ENCODE measurements around the gene NBPF6.
"Not testable (repeated sequence)": the region's sequence is repeated elsewhere in the genome, so short reads cannot be mapped to it uniquely, and the experiment has no call there.

The NBPF6 gene

GRCh38 chr1:108470750-108471149 is 20.6 kb downstream of the NBPF6 start:
- H3K4me3 ChIP-seq, result not testable (repeated sequence)

DNA sequence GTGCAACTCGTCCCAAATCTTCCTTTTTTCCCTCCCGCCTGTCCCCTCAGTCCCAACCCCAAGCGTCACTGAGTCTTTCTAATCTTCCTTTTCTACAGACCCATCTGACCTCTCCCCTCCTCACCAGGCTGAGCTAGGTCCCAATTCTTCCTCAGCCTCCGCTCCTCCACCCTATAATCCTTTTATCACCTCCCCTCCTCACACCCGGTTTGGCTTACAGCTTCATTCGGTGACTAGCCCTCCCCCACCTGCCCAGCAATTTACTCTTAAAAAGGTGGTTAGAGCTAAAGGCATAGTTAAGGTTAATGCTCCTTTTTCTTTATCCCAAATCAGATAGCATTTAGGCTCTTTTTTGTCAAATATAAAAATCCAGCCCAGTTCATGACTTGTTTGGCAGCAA is 24.4 kb downstream of the NBPF6 start:
- not testable (repeated sequence) for H3K9me3 ChIP-seq (ENCODE audit: low read depth, low read length); H3K4me3 ChIP-seq; H3K9ac ChIP-seq (ENCODE audit: insufficient read length); H3K36me3 ChIP-seq (ENCODE audit: insufficient read depth, low read length); DNase-seq (ENCODE audit: low read depth, low spot score); H3K27ac ChIP-seq

More at GRCh38 chr1:108470750-108471149, 20.6 kb downstream of the NBPF6 start:
- not testable (repeated sequence) for H3K27ac ChIP-seq; H3K9me3 ChIP-seq (ENCODE audit: low read depth, low read length); H3K36me3 ChIP-seq (ENCODE audit: insufficient read depth, low read length); H3K9ac ChIP-seq (ENCODE audit: insufficient read length); DNase-seq (ENCODE audit: low read depth, low spot score)

- no peak for DNase-seq (ENCODE audit: low read depth, low spot score)
- no peaks in the 10 kb centered on the region for H3K36me3 ChIP-seq (ENCODE audit: insufficient read depth, low read length)
- TF ChIP-seq EZH2 (IDR thresholded peaks at IDR 0.05), result no peak
- TF ChIP-seq FOXP2 (optimal IDR thresholded peaks at IDR 0.05; ENCODE audit: control extremely low read depth, extremely low read length, insufficient read depth), result no peak
- no peak for TF ChIP-seq POLR2AphosphoS5 (IDR thresholded peaks at IDR 0.05; ENCODE audit: borderline replicate concordance, low read depth, low read length)
- H3K27ac ChIP-seq, result no peak overlapping the region
- H3K9me3 ChIP-seq (ENCODE audit: low read depth, low read length), result no peaks in the 10 kb centered on the region
- no peak overlapping the region for H3K9ac ChIP-seq (ENCODE audit: insufficient read length)
- H3K4me3 ChIP-seq, result no peak overlapping the region
These were observed 28.4 kb downstream of the NBPF6 start for GRCh38 chr1:108478429-108479015.

DNA sequence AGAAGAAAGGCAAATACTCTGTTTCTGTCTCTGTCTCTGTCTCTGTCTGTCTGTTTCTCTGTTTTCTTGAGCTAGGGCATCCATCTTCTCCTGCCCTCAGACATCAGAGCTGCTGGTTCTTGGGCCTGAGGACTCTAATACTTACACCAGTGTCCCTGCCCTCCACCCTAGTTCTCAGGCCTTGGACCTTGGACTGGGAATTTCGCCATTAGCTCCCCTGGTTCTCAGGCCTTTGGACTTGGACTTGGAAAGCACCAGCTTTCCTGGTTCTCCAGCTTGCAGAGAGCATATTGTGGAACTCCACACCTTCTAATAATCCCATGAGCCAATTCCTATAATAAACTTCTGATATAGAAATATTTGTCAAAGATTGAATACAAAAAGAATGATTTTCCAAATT is 32.6 kb downstream of the NBPF6 start:
- TF ChIP-seq EZH2 (IDR thresholded peaks at IDR 0.05) (no peak), POLR2AphosphoS5 (IDR thresholded peaks at IDR 0.05; ENCODE audit: borderline replicate concordance, low read depth, low read length) (no peak), FOXP2 (optimal IDR thresholded peaks at IDR 0.05; ENCODE audit: control extremely low read depth, extremely low read length, insufficient read depth) (no peak)
- Histone ChIP-seq H3K9ac (ENCODE audit: insufficient read length) (no peak overlapping the region), H3K9me3 (ENCODE audit: low read depth, low read length) (no peaks in the 10 kb centered on the region), H3K4me3 (no peak overlapping the region), H3K36me3 (ENCODE audit: insufficient read depth, low read length) (no peaks in the 10 kb centered on the region), H3K27ac (no peak overlapping the region)
- DNase-seq (ENCODE audit: low read depth, low spot score), result no peak

GRCh38 chr1:108485990-108486389 is 35.8 kb downstream of the NBPF6 start:
- DNase-seq (ENCODE audit: low read depth, low spot score); H3K9ac ChIP-seq (ENCODE audit: insufficient read length); H3K36me3 ChIP-seq (ENCODE audit: insufficient read depth, low read length); H3K9me3 ChIP-seq (ENCODE audit: low read depth, low read length); H3K4me3 ChIP-seq; H3K27ac ChIP-seq: not testable (repeated sequence)

GRCh38 chr1:108486707-108487106 is 36.6 kb downstream of the NBPF6 start:
- not testable (repeated sequence) for H3K9ac ChIP-seq (ENCODE audit: insufficient read length); H3K9me3 ChIP-seq (ENCODE audit: low read depth, low read length); H3K4me3 ChIP-seq; H3K36me3 ChIP-seq (ENCODE audit: insufficient read depth, low read length); DNase-seq (ENCODE audit: low read depth, low spot score); H3K27ac ChIP-seq

- DNase-seq (ENCODE audit: low read depth, low spot score); H3K27ac ChIP-seq; H3K9ac ChIP-seq (ENCODE audit: insufficient read length); H3K4me3 ChIP-seq; H3K9me3 ChIP-seq (ENCODE audit: low read depth, low read length); H3K36me3 ChIP-seq (ENCODE audit: insufficient read depth, low read length): not testable (repeated sequence)
These were observed 44.9 kb downstream of the NBPF6 start for GRCh38 chr1:108495008-108495407.

DNA sequence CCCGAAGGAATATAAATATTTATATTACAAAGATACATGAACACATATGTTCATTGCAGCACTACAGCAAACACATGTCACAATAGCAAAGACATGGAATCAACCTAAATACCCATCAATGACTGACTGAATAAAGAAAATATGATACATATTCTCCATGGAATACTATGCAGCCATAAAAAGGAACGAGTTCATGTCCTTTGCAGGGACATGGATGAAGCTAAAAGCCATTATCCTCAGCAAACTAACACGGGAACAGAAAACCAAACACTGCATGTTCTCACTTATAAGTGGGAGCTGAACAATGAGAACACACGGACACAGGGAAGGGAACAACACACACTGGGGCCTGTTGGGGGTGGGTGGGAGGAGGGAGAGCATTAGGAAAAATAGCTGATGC is 46.7 kb downstream of the NBPF6 start:
- H3K9ac ChIP-seq (ENCODE audit: insufficient read length); H3K4me3 ChIP-seq; H3K36me3 ChIP-seq (ENCODE audit: insufficient read depth, low read length); H3K27ac ChIP-seq; H3K9me3 ChIP-seq (ENCODE audit: low read depth, low read length); DNase-seq (ENCODE audit: low read depth, low spot score): not testable (repeated sequence)

DNA sequence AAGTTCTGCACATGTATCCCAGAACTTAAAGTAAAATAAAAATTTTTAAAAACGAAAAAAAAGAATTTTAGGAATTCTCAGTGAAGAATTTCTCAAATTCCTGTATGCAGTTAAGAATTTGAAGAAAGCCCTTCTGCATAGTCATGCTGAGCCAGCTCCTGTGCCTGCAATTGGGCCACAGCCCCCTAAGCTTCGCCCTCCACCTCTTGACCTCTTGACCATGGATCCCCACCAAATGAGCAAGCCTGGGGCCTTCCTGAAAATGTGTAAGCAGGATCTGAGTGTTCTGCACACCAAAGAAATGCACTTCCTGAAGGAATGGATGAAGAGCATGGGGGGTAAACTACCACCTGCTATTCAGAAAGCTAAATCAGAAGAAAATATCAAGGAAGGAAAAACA is 52.0 kb downstream of the NBPF6 start:
- H3K4me3 ChIP-seq, result no peak overlapping the region
- DNase-seq (ENCODE audit: low read depth, low spot score), result no peak
- no peak overlapping the region for H3K27ac ChIP-seq
- TF ChIP-seq FOXP2 (optimal IDR thresholded peaks at IDR 0.05; ENCODE audit: control extremely low read depth, extremely low read length, insufficient read depth) (no peak), EZH2 (IDR thresholded peaks at IDR 0.05) (no peak), POLR2AphosphoS5 (IDR thresholded peaks at IDR 0.05; ENCODE audit: borderline replicate concordance, low read depth, low read length) (no peak)
- no peak overlapping the region for H3K9ac ChIP-seq (ENCODE audit: insufficient read length)
- no peaks in the 10 kb centered on the region for H3K9me3 ChIP-seq (ENCODE audit: low read depth, low read length)
- H3K36me3 ChIP-seq (ENCODE audit: insufficient read depth, low read length), result no peaks in the 10 kb centered on the region

DNA sequence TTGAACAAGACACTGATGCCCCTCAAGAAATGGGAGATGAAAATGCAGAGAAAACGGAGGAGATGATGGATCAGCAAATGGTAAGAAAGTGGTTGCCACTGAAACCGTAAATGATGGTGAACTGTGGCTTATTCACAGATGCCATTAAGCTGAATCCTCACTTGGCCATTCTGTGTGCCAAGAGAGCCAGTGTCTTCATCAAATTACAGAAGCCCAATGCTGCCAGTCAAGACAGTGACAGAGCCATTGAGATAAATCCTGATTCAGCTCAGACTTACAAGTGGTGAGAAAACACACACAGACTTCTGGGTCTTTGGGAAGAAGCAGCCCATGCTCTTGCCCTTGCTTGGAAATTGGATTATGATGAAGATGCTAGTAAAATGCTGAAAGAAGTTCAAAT is 52.5 kb downstream of the NBPF6 start:
- H3K27ac ChIP-seq, result no peak overlapping the region
- H3K9ac ChIP-seq (ENCODE audit: insufficient read length), result no peak overlapping the region
- H3K36me3 ChIP-seq (ENCODE audit: insufficient read depth, low read length), result no peaks in the 10 kb centered on the region
- TF ChIP-seq POLR2AphosphoS5 (IDR thresholded peaks at IDR 0.05; ENCODE audit: borderline replicate concordance, low read depth, low read length) (no peak), FOXP2 (optimal IDR thresholded peaks at IDR 0.05; ENCODE audit: control extremely low read depth, extremely low read length, insufficient read depth) (no peak), EZH2 (IDR thresholded peaks at IDR 0.05) (no peak)
- H3K9me3 ChIP-seq (ENCODE audit: low read depth, low read length), result no peaks in the 10 kb centered on the region
- H3K4me3 ChIP-seq, result no peak overlapping the region
- no peak for DNase-seq (ENCODE audit: low read depth, low spot score)
